ENCODE results near the gene EML6. TPM values are rescaled to one million over a fixed set of nuclear protein-coding genes. Genes with fewer than 3 reads are reported as not detected.

EML6 gene
- total RNA-seq, 1 experiment from 2014 or later = 6.6 TPM

DNA sequence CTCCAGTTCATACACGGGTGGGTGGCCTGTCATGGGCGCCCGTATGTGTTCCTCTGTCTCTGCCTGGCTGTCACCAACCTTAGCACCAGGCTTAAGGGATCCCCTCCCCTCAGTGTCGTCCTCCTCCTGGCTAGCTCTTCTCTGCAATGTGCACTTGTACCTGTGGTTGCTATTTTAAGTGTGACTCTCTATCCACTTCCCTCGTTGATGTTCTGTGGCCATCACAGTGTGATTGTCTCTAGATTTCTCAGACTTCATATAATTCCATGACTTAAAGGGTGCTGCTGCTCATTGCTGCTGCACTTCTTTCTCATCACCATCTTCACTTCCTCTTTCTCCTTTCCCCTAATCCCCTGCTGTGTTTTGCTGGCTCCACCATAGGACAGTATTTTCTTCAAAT, 143.4 kb downstream of the EML6 start:
- Histone ChIP-seq H3K27ac (ENCODE audit: low read depth, low read length) (no peak overlapping the region), H3K9me2 (ENCODE audit: insufficient read depth) (no peaks in the 10 kb centered on the region), H3K79me2 (ENCODE audit: insufficient read depth, low read length) (no peaks in the 10 kb centered on the region), H2AFZ (ENCODE audit: low read depth, low read length, poor library complexity, severe bottlenecking) (no peak overlapping the region), H3K4me1 (ENCODE audit: control insufficient read depth in 1 of 2, insufficient read depth in 2 of 2, low read length in 2 of 2) (no peaks in the 10 kb centered on the region), H3K4me3 (replicated peaks in 1 of 2; ENCODE audit: low read depth in 1 of 2, low read length in 2 of 2) (no peak overlapping the region), H3K27me3 (ENCODE audit: insufficient read depth, low read length) (no peaks in the 10 kb centered on the region), H3K9ac (ENCODE audit: low read length) (no peak overlapping the region), H4K20me1 (ENCODE audit: insufficient read depth) (no peaks in the 10 kb centered on the region), H3K9me3 (ENCODE audit: control insufficient read depth in 1 of 2, insufficient read depth in 1 of 2, low read depth in 1 of 2, low read length in 2 of 2) (no peaks in the 10 kb centered on the region), H3K36me3 (ENCODE audit: control insufficient read depth in 1 of 2, insufficient read depth in 2 of 2, low read length in 2 of 2) (no peaks in the 10 kb centered on the region), H3K4me2 (ENCODE audit: low read length) (no peak overlapping the region)
- TF ChIP-seq JUND (IDR thresholded peaks at IDR 0.05) (no peak), SP1 (IDR thresholded peaks at IDR 0.05; ENCODE audit: low read depth) (no peak), CBX3 (IDR thresholded peaks at IDR 0.05; ENCODE audit: low read depth) (no peak), EZH2 (IDR thresholded peaks at IDR 0.05) (no peak), SIN3A (IDR thresholded peaks at IDR 0.05; ENCODE audit: low read depth) (no peak), SRF (IDR thresholded peaks at IDR 0.05; ENCODE audit: low read depth) (no peak), EGR1 (IDR thresholded peaks at IDR 0.05; ENCODE audit: low read depth) (no peak)
- TF ChIP-seq, protein P1, sequence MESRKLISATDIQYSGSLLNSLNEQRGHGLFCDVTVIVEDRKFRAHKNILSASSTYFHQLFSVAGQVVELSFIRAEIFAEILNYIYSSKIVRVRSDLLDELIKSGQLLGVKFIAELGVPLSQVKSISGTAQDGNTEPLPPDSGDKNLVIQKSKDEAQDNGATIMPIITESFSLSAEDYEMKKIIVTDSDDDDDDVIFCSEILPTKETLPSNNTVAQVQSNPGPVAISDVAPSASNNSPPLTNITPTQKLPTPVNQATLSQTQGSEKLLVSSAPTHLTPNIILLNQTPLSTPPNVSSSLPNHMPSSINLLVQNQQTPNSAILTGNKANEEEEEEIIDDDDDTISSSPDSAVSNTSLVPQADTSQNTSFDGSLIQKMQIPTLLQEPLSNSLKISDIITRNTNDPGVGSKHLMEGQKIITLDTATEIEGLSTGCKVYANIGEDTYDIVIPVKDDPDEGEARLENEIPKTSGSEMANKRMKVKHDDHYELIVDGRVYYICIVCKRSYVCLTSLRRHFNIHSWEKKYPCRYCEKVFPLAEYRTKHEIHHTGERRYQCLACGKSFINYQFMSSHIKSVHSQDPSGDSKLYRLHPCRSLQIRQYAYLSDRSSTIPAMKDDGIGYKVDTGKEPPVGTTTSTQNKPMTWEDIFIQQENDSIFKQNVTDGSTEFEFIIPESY (IDR thresholded peaks at IDR 0.05; ENCODE audit: extremely low read depth, insufficient replicate concordance, low read length) = no peak
- RAD21 ChIA-PET (ENCODE audit: low non-redundant PET in 1 of 2, low total read pairs in 2 of 2, uncharacterized antibody in 2 of 2, unreplicated experiment in 2 of 2) = no interaction called here
- BruUV-seq (replicated peaks) = no TSS peak
- POLR2A ChIA-PET = no interaction called here
- intact Hi-C loops (cut with micrococcal nuclease) = no loop called here
- DNase-seq (ENCODE audit: low read depth, low spot score) = no peak
- no peak for ATAC-seq
- CTCF ChIA-PET = no interaction called here

DNA sequence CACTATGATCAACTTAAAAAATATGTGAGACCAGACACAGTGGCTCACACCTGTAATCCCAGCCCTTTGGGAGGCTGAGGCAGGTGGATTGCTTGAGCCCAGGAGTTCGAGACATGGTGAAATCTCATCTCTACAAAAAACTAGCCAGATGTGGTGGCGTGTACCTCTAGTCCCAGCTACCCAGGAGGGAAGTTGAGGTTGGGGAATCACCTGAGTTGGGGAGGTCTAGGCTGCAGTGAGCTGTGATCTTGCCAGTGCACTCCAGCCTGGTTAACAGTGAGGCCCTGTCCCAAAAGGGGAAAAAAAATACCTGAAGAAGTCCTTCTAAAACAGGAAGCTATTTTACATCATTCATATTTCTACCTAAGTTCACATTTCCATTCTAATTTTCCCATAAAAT, 144.0 kb downstream of the EML6 start:
- no peak for DNase-seq (ENCODE audit: low read depth, low spot score)
- Histone ChIP-seq H3K36me3 (ENCODE audit: control insufficient read depth in 1 of 2, insufficient read depth in 2 of 2, low read length in 2 of 2) (no peaks in the 10 kb centered on the region), H3K9me2 (ENCODE audit: insufficient read depth) (no peaks in the 10 kb centered on the region), H3K27ac (ENCODE audit: low read depth, low read length) (no peak overlapping the region), H3K4me2 (ENCODE audit: low read length) (no peak overlapping the region), H3K9ac (ENCODE audit: low read length) (no peak overlapping the region), H3K27me3 (ENCODE audit: insufficient read depth, low read length) (no peaks in the 10 kb centered on the region), H4K20me1 (ENCODE audit: insufficient read depth) (no peaks in the 10 kb centered on the region), H3K9me3 (ENCODE audit: control insufficient read depth in 1 of 2, insufficient read depth in 1 of 2, low read depth in 1 of 2, low read length in 2 of 2) (no peaks in the 10 kb centered on the region), H2AFZ (ENCODE audit: low read depth, low read length, poor library complexity, severe bottlenecking) (no peak overlapping the region), H3K79me2 (ENCODE audit: insufficient read depth, low read length) (no peaks in the 10 kb centered on the region), H3K4me1 (ENCODE audit: control insufficient read depth in 1 of 2, insufficient read depth in 2 of 2, low read length in 2 of 2) (no peaks in the 10 kb centered on the region), H3K4me3 (replicated peaks in 1 of 2; ENCODE audit: low read depth in 1 of 2, low read length in 2 of 2) (no peak overlapping the region)
- TF ChIP-seq TCF7L2 (IDR thresholded peaks at IDR 0.05; ENCODE audit: borderline replicate concordance, extremely low read depth, insufficient read depth, insufficient read length) (no peak), FOSL1 (IDR thresholded peaks at IDR 0.05; ENCODE audit: low read depth) (no peak), RAD21 (IDR thresholded peaks at IDR 0.05; ENCODE audit: low read depth) (no peak), YY1 (IDR thresholded peaks at IDR 0.05; ENCODE audit: extremely low read depth, insufficient replicate concordance, low read depth, low read length) (no peak), EZH2phosphoT487 (IDR thresholded peaks at IDR 0.05; ENCODE audit: borderline replicate concordance) (no peak), CBX3 (IDR thresholded peaks at IDR 0.05; ENCODE audit: low read depth) (no peak), SRF (IDR thresholded peaks at IDR 0.05; ENCODE audit: low read depth) (no peak), ELF1 (IDR thresholded peaks at IDR 0.05; ENCODE audit: borderline replicate concordance, low read depth) (no peak), POLR2A (IDR thresholded peaks at IDR 0.05; ENCODE audit: borderline replicate concordance, extremely low read depth, insufficient read depth, insufficient read length) (no peak)
- TF ChIP-seq, protein P2, sequence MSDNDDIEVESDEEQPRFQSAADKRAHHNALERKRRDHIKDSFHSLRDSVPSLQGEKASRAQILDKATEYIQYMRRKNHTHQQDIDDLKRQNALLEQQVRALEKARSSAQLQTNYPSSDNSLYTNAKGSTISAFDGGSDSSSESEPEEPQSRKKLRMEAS (IDR thresholded peaks at IDR 0.05) = no peak
- TF ChIP-seq, protein P3, sequence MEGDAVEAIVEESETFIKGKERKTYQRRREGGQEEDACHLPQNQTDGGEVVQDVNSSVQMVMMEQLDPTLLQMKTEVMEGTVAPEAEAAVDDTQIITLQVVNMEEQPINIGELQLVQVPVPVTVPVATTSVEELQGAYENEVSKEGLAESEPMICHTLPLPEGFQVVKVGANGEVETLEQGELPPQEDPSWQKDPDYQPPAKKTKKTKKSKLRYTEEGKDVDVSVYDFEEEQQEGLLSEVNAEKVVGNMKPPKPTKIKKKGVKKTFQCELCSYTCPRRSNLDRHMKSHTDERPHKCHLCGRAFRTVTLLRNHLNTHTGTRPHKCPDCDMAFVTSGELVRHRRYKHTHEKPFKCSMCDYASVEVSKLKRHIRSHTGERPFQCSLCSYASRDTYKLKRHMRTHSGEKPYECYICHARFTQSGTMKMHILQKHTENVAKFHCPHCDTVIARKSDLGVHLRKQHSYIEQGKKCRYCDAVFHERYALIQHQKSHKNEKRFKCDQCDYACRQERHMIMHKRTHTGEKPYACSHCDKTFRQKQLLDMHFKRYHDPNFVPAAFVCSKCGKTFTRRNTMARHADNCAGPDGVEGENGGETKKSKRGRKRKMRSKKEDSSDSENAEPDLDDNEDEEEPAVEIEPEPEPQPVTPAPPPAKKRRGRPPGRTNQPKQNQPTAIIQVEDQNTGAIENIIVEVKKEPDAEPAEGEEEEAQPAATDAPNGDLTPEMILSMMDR (IDR thresholded peaks at IDR 0.05 in 2 of 3, conservative IDR thresholded peaks at IDR 0.05 in 1 of 3; ENCODE audit: borderline replicate concordance in 1 of 3, insufficient read depth in 1 of 3, low read depth in 2 of 3, low read length in 2 of 3) = no peak
- ChIA-PET POLR2A (no interaction called here), CTCF (no interaction called here), RAD21 (ENCODE audit: low non-redundant PET in 1 of 2, low total read pairs in 2 of 2, uncharacterized antibody in 2 of 2, unreplicated experiment in 2 of 2) (no interaction called here)
- no peak for ATAC-seq
- no TSS peak for BruUV-seq (replicated peaks)
- intact Hi-C loops (cut with micrococcal nuclease) = no loop called here

Measured in HCT116 (cell line).